SK-N-SH (cell line): ENCODE results near the gene CIPC. TPM values are rescaled to one million over a fixed set of nuclear protein-coding genes. Genes with fewer than 3 reads are reported as not detected.
A peak's percentile ranks its signal among the peaks of the same experiment; 100 is the strongest.

Experiments used
- CTCF ChIA-PET: fragments of 300-600, 350-600 bp; formaldehyde crosslinking; extraction: SDS; loops from one replicate; lab custom pipeline; 2021; lab: Yijun Ruan, JAX
- POLR2A ChIA-PET: fragments of 350-600 bp; sonication (Branson Sonifier 250); formaldehyde crosslinking; extraction: SDS; loops from one replicate; lab custom pipeline; 2020; ENCODE audit warnings: antibody characterized with exemption, inconsistent platforms; lab: Yijun Ruan, JAX
- DNase-seq: peaks from one replicate; pipeline ENCODE4 v3.0.0; 2012
- H2AFZ ChIP-seq: fragments of 200-600 bp; sonication (generic); 2 replicates; pipeline ENCODE4 v1.8.1; 2016; ENCODE audit warnings: antibody characterized with exemption, mild to moderate bottlenecking, low read depth
- H3F3A ChIP-seq: fragments of 200-600 bp; sonication (generic); replicated peaks from 2 replicates; pipeline ENCODE3; 2016; ENCODE audit warnings: antibody characterized with exemption, mild to moderate bottlenecking; ENCODE audit not compliant: insufficient read depth
- H3K27ac ChIP-seq, 2 experiments: fragments of 200-500 bp in 1 of 2; fragments of 200-600 bp in 1 of 2; sonication (Bioruptor generic) in 1 of 2; sonication (generic), shearing (Covaris generic) in 1 of 2; 2 replicates each; pipeline versions ENCODE4 v1.5.1 to v1.6.1; 2014 to 2016; ENCODE audit warnings: low read depth in 2 of 2, inconsistent platforms in 1 of 2, low read length in 1 of 2, mild to moderate bottlenecking in 1 of 2, mixed read lengths in 1 of 2
- H3K27me3 ChIP-seq: fragments of 200-600 bp; sonication (generic), shearing (Covaris generic); 2 replicates; pipeline ENCODE4 v1.6.1; 2016; ENCODE audit warnings: mixed run types; ENCODE audit not compliant: insufficient read depth
- H3K36me3 ChIP-seq, 2 experiments: fragments of 200-500 bp in 1 of 2; fragments of 200-600 bp in 1 of 2; sonication (Bioruptor generic) in 1 of 2; sonication (generic) in 1 of 2; replicated peaks in 1 of 2; 2 replicates each; pipeline versions ENCODE3 to v1.5.1; 2014 to 2016; ENCODE audit warnings: low read length in 1 of 2, mild to moderate bottlenecking in 1 of 2; ENCODE audit not compliant: insufficient read depth in 2 of 2, control insufficient read depth in 1 of 2
- H3K4me1 ChIP-seq, 2 experiments: fragments of 200-500 bp in 1 of 2; fragments of 200-600 bp in 1 of 2; sonication (Bioruptor generic) in 1 of 2; sonication (generic), shearing (Covaris generic) in 1 of 2; 2 replicates each; pipeline versions ENCODE4 v1.5.1 to v1.6.1; 2014 to 2016; ENCODE audit warnings: low read depth in 1 of 2, low read length in 1 of 2, mixed run types in 1 of 2; ENCODE audit not compliant: insufficient read depth in 2 of 2, control insufficient read depth in 1 of 2
- H3K4me2 ChIP-seq: fragments of 200-600 bp; sonication (generic), shearing (Covaris generic); 2 replicates; pipeline ENCODE4 v1.6.1; 2017; ENCODE audit warnings: mixed run types
- H3K4me3 ChIP-seq, 2 experiments: fragments of 200-500 bp in 1 of 2; fragments of 200-600 bp in 1 of 2; sonication (Bioruptor generic) in 1 of 2; sonication (generic), shearing (Covaris generic) in 1 of 2; 2 replicates each; pipeline versions ENCODE4 v1.5.1 to v1.8.1; 2014 to 2016; ENCODE audit warnings: low read depth in 2 of 2, inconsistent platforms in 1 of 2, low read length in 1 of 2, mild to moderate bottlenecking in 1 of 2, mixed read lengths in 1 of 2, moderate library complexity in 1 of 2
- H3K79me2 ChIP-seq: fragments of 200-600 bp; sonication (generic); 2 replicates; pipeline ENCODE4 v1.8.1; 2017; ENCODE audit warnings: mild to moderate bottlenecking; ENCODE audit not compliant: insufficient read depth
- H3K9ac ChIP-seq: fragments of 200-600 bp; sonication (generic); 2 replicates; pipeline ENCODE4 v1.6.1; 2017; ENCODE audit warnings: mixed run types
- H3K9me2 ChIP-seq: fragments of 200-600 bp; sonication (generic); 2 replicates; pipeline ENCODE4 v1.6.1; 2017; ENCODE audit warnings: mixed run types
- H3K9me3 ChIP-seq: fragments of 200-600 bp; sonication (generic); 2 replicates; pipeline ENCODE4 v1.6.1; 2017; ENCODE audit warnings: mixed run types, mild to moderate bottlenecking, moderate library complexity
- H4K20me1 ChIP-seq: fragments of 200-600 bp; sonication (generic); 2 replicates; pipeline ENCODE4 v1.6.1; 2017; ENCODE audit warnings: mild to moderate bottlenecking, mixed run types; ENCODE audit not compliant: insufficient read depth
- CHD2 ChIP-seq: fragments of 150-350 bp; IDR thresholded peaks from 2 replicates; pipeline ENCODE4 v1.6.1; 2018; ENCODE audit warnings: low read length; ENCODE audit not compliant: partially characterized antibody
- EP300 ChIP-seq, 2 experiments: IDR thresholded peaks; 2 replicates each; pipeline versions ENCODE4 v1.4.0 to v1.6.1; 2012; ENCODE audit warnings: borderline replicate concordance in 1 of 2, low read depth in 1 of 2, low read length in 1 of 2
- EZH2phosphoT487 ChIP-seq: fragments of 200-600 bp; sonication (generic); IDR thresholded peaks from 2 replicates; pipeline ENCODE4 v1.6.1; 2017; ENCODE audit warnings: low read depth, mixed run types, mild to moderate bottlenecking, antibody characterized with exemption, moderate library complexity, borderline replicate concordance
- FOSL2 ChIP-seq: IDR thresholded peaks from 2 replicates; pipeline ENCODE4 v1.4.0; 2012; ENCODE audit warnings: low read depth, mild to moderate bottlenecking, moderate library complexity, borderline replicate concordance
- FOXJ3 ChIP-seq: sonication (generic); formaldehyde crosslinking; IDR thresholded peaks from 2 replicates; pipeline ENCODE4 v1.5.1; 2020; ENCODE audit warnings: mild to moderate bottlenecking, missing genetic modification reagents
- FOXM1 ChIP-seq: IDR thresholded peaks from 2 replicates; pipeline ENCODE4 v1.4.0; 2012; ENCODE audit warnings: low read depth, mild to moderate bottlenecking
- GABPA ChIP-seq: IDR thresholded peaks from 2 replicates; pipeline ENCODE4 v1.4.0; 2012; ENCODE audit warnings: low read depth, mild to moderate bottlenecking
- JUND ChIP-seq: IDR thresholded peaks from 2 replicates; pipeline ENCODE4 v1.4.0; 2012
- MXI1 ChIP-seq: IDR thresholded peaks from 2 replicates; pipeline ENCODE4 v1.6.1; 2012; ENCODE audit warnings: mild to moderate bottlenecking, low read depth, low read length, improper control_type of control experiment
- NRF1 ChIP-seq: IDR thresholded peaks from 2 replicates; pipeline ENCODE4 v1.6.1; 2012; ENCODE audit warnings: low read depth, mild to moderate bottlenecking, low read length
- POLR2AphosphoS5 ChIP-seq: IDR thresholded peaks from 2 replicates; pipeline ENCODE4 v1.6.1; 2012; ENCODE audit warnings: low read depth, low read length
- RAD21 ChIP-seq: IDR thresholded peaks from 2 replicates; pipeline ENCODE4 v1.6.1; 2012; ENCODE audit warnings: mild to moderate bottlenecking, low read length
- RCOR1 ChIP-seq: fragments of 150-350 bp; IDR thresholded peaks from 2 replicates; pipeline ENCODE4 v1.6.1; 2017; ENCODE audit warnings: antibody characterized with exemption, low read length
- RFX5 ChIP-seq: IDR thresholded peaks from 2 replicates; pipeline ENCODE4 v1.6.1; 2012; ENCODE audit warnings: mild to moderate bottlenecking, improper control_type of control experiment, low read length
- RXRA ChIP-seq: IDR thresholded peaks from 2 replicates; pipeline ENCODE4 v1.4.0; 2012; ENCODE audit warnings: low read depth, mild to moderate bottlenecking, borderline replicate concordance
- SMC3 ChIP-seq: IDR thresholded peaks from 2 replicates; pipeline ENCODE4 v1.6.1; 2012; ENCODE audit warnings: low read depth, low read length, improper control_type of control experiment
- TCF12 ChIP-seq: IDR thresholded peaks from 2 replicates; pipeline ENCODE4 v1.4.0; 2012
- YY1 ChIP-seq: IDR thresholded peaks from 2 replicates; pipeline ENCODE4 v1.4.0; 2012; ENCODE audit warnings: low read depth, mild to moderate bottlenecking
- WGBS: methylation state at CpG from one replicate; pipeline ENCODE4 v1.1.6; 2017; ENCODE audit warnings: low lambda C conversion rate; 5-methylcytosine and 5-hydroxymethylcytosine counted together
- polyA plus RNA-seq, 3 experiments: library from polyadenylated mRNA; depleted of rRNA; stranded (reverse); fragments of >200 nt; gene quantifications; 2 replicates each; pipeline ENCODE4 v1.2.3, GENCODE V29; 2012
- TF ChIP-seq, protein P1 (sequence below): fragments of 150-350 bp; IDR thresholded peaks from 2 replicates; pipeline ENCODE4 v1.6.1; 2016; ENCODE audit warnings: mild to moderate bottlenecking, low read depth, low read length
- TF ChIP-seq, protein P2 (sequence below): IDR thresholded peaks from 2 replicates; pipeline ENCODE4 v1.4.0; 2012; ENCODE audit warnings: low read depth
- TF ChIP-seq, protein P3 (sequence below): fragments of 200-600 bp; sonication (generic); IDR thresholded peaks from 2 replicates; pipeline ENCODE4 v1.6.1; 2017; ENCODE audit warnings: antibody characterized with exemption, mild to moderate bottlenecking, moderate library complexity
- TF ChIP-seq, protein P4 (sequence below): IDR thresholded peaks from 2 replicates; pipeline ENCODE4 v1.6.1; 2012; ENCODE audit warnings: mild to moderate bottlenecking, low read depth, low read length, moderate library complexity

The CIPC gene
- polyA plus RNA-seq, 1 of the 3 experiments (the other 2 are of a cell fraction), result 6.5 TPM

DNA sequence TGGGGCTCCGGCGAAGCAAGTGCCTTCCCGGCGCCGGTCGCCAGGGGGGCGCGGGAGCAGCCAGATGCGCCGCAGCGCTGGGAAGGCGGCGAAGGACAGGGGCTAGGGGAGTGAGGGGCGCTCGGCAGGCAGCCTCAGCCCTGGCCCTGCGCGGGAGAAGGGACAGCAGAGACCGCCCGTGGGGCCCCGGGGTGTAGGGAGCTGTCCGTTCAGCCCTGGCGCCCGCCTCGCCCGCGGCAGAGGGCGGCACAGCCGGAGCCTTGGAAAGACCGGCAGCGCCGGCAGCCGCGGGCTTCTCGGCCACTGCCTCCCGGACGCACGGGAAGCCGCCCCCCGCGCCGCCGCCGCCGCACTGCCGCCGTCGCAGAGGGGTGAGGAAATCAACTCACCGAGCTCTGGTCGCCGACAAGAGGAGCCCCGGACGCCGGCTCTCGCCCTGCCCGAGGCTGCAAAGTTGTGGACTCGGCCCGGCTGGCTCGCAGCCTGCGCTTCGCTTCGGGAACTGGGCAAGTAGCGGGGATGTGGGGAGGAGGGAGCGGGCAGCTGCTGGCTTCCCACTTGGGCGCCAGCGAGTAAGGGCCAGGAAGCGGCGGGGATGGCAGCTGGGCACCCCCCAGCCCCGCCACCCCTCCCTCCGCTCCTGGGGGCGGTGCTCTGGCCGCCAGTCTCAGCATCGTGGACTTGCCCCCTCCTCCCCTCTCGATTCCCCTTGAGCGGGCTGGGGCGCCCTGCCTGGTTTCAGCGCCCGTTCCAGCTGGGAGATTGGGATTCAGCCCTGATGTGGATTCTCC, 43.4 kb downstream of the CIPC start, which contains the start of gene ZDHHC22 (continued):
- TF ChIP-seq RAD21 (peak; percentile 21; the same call in 1 of the 2 replicates), MXI1 (peak; percentile 50; the same call in 1 of the 2 replicates), RFX5 (no peak)
- TF ChIP-seq, protein P1, sequence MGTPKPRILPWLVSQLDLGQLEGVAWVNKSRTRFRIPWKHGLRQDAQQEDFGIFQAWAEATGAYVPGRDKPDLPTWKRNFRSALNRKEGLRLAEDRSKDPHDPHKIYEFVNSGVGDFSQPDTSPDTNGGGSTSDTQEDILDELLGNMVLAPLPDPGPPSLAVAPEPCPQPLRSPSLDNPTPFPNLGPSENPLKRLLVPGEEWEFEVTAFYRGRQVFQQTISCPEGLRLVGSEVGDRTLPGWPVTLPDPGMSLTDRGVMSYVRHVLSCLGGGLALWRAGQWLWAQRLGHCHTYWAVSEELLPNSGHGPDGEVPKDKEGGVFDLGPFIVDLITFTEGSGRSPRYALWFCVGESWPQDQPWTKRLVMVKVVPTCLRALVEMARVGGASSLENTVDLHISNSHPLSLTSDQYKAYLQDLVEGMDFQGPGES, result no peak

DNA sequence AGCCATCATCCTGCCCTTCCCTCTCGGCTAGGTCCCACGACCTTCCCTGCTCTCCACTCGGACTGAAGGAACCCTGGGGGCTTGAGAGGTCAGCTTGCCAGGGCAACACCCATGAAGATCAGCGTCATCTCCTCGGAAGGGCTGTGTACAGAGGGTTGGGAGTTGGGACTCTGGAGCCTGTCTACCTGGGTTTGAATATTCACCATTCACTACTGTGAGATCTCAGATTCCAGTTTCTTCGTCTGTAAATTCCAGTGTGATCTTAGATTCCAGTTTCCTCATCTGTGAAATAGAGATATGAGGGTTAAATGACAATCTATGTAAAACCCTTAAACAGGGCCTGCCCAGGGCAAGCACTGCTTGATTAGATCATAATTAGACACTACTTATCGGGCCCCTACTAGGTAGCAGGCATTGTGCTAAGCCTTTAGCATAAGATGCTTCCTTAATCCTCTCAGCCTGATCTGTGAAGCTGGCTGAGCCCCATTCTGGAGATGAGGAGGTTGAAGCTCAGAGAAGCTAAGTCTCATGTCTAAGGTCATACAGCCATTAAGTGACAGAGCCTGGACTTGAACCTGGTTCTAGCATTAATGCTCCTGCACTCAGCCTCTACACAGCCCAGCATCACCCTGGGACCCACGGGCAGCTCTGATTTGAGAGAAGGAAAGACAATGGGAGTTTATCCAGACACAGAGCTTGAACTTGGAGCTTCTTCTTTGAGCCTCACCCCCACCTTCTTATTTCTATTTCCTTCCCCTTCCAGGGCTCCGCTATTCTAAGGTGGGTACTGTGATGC, 44.1 kb downstream of the CIPC start:
- H3K9ac ChIP-seq, result no peak overlapping the region
- peak overlapping the region in 1 of 2 experiments; percentile 40; a peak in 1 of 4 replicates for H3K27ac ChIP-seq
- ChIA-PET POLR2A (interaction anchor here (1.6 kb wide), 1 partner anchor 39 kb away, joined by 5 read pairs; the partner anchor contains the start of gene TMEM63C), CTCF (interaction anchor here (0.6 to 11.6 kb wide), 23 partner anchors 8 to 1364 kb away, joined by 3 to 129 read pairs (median 3); no protein-coding TSS in a partner anchor)
- no peaks in the 10 kb centered on the region for H3F3A ChIP-seq
- peaks cover 47% of the 10 kb centered on the region for H3K27me3 ChIP-seq
- H3K4me1 ChIP-seq, result peaks cover 0 to 29% of the 10 kb centered on the region in 2 experiments; a peak in 3 of 4 replicates
- no peaks in the 10 kb centered on the region for H3K9me2 ChIP-seq
- H2AFZ ChIP-seq, result no peak overlapping the region
- H3K79me2 ChIP-seq, result no peaks in the 10 kb centered on the region
- H3K9me3 ChIP-seq, result no peaks in the 10 kb centered on the region
- H3K4me3 ChIP-seq, result peak overlapping the region; percentile 50 to 62; a peak in 3 of 4 replicates
- DNase-seq, result no peak
- WGBS, result 57% methylated on average over 9 of the region's 9 CpGs
- H3K4me2 ChIP-seq, result peak overlapping the region; percentile 95
- no peaks in the 10 kb centered on the region for H3K36me3 ChIP-seq
- no peak for TF ChIP-seq FOXM1
- TF ChIP-seq JUND, result no peak
- no peak for TF ChIP-seq RXRA
- no peak for TF ChIP-seq FOSL2
- no peak for TF ChIP-seq CHD2
- TF ChIP-seq POLR2AphosphoS5, result no peak
- no peak for TF ChIP-seq NRF1
- TF ChIP-seq GABPA, result no peak
- TF ChIP-seq, protein P2, sequence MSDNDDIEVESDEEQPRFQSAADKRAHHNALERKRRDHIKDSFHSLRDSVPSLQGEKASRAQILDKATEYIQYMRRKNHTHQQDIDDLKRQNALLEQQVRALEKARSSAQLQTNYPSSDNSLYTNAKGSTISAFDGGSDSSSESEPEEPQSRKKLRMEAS, result no peak
- TF ChIP-seq, protein P3, sequence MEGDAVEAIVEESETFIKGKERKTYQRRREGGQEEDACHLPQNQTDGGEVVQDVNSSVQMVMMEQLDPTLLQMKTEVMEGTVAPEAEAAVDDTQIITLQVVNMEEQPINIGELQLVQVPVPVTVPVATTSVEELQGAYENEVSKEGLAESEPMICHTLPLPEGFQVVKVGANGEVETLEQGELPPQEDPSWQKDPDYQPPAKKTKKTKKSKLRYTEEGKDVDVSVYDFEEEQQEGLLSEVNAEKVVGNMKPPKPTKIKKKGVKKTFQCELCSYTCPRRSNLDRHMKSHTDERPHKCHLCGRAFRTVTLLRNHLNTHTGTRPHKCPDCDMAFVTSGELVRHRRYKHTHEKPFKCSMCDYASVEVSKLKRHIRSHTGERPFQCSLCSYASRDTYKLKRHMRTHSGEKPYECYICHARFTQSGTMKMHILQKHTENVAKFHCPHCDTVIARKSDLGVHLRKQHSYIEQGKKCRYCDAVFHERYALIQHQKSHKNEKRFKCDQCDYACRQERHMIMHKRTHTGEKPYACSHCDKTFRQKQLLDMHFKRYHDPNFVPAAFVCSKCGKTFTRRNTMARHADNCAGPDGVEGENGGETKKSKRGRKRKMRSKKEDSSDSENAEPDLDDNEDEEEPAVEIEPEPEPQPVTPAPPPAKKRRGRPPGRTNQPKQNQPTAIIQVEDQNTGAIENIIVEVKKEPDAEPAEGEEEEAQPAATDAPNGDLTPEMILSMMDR, result no peak
- no peak for TF ChIP-seq EP300 (IDR thresholded peaks at IDR 0.05; ENCODE audit: borderline replicate concordance in 1 of 2, low read depth in 1 of 2, low read length in 1 of 2)
- TF ChIP-seq EZH2phosphoT487, result no peak
- no peak for TF ChIP-seq TCF12
- TF ChIP-seq, protein P1, result no peak
- TF ChIP-seq, protein P4, sequence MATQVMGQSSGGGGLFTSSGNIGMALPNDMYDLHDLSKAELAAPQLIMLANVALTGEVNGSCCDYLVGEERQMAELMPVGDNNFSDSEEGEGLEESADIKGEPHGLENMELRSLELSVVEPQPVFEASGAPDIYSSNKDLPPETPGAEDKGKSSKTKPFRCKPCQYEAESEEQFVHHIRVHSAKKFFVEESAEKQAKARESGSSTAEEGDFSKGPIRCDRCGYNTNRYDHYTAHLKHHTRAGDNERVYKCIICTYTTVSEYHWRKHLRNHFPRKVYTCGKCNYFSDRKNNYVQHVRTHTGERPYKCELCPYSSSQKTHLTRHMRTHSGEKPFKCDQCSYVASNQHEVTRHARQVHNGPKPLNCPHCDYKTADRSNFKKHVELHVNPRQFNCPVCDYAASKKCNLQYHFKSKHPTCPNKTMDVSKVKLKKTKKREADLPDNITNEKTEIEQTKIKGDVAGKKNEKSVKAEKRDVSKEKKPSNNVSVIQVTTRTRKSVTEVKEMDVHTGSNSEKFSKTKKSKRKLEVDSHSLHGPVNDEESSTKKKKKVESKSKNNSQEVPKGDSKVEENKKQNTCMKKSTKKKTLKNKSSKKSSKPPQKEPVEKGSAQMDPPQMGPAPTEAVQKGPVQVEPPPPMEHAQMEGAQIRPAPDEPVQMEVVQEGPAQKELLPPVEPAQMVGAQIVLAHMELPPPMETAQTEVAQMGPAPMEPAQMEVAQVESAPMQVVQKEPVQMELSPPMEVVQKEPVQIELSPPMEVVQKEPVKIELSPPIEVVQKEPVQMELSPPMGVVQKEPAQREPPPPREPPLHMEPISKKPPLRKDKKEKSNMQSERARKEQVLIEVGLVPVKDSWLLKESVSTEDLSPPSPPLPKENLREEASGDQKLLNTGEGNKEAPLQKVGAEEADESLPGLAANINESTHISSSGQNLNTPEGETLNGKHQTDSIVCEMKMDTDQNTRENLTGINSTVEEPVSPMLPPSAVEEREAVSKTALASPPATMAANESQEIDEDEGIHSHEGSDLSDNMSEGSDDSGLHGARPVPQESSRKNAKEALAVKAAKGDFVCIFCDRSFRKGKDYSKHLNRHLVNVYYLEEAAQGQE, result no peak
- TF ChIP-seq YY1, result no peak
- no peak for TF ChIP-seq RCOR1
- no peak for TF ChIP-seq SMC3
- TF ChIP-seq FOXJ3 (CRISPR knock-in tag), result no peak
- TF ChIP-seq, all 33 proteins: peak for 0
- H4K20me1 ChIP-seq, result no peaks in the 10 kb centered on the region
